ENCODE measurements around the gene PHACTR3. TPM values are rescaled to one million over a fixed set of nuclear protein-coding genes. Genes with fewer than 3 reads are reported as not detected.

Gene PHACTR3
- total RNA-seq: not detected in 2 replicates

GRCh38 chr20:59603781-59604541 lies at the start of gene PHACTR3:
Gene PHACTR3, plus strand, starts transcription at chr20:59604540. Its CDS starts 475 bp downstream, at chr20:59605015.

